ENCODE data around the gene RRP12. TPM values are rescaled to one million over a fixed set of nuclear protein-coding genes. Genes with fewer than 3 reads are reported as not detected.

Gene RRP12
- total and polyA plus RNA-seq, 9 of the 15 experiments (the other 6 are each of a cell fraction or from before 2014, with no cell fraction given) = 4.6 to 68.2 (median 21.8) TPM

DNA sequence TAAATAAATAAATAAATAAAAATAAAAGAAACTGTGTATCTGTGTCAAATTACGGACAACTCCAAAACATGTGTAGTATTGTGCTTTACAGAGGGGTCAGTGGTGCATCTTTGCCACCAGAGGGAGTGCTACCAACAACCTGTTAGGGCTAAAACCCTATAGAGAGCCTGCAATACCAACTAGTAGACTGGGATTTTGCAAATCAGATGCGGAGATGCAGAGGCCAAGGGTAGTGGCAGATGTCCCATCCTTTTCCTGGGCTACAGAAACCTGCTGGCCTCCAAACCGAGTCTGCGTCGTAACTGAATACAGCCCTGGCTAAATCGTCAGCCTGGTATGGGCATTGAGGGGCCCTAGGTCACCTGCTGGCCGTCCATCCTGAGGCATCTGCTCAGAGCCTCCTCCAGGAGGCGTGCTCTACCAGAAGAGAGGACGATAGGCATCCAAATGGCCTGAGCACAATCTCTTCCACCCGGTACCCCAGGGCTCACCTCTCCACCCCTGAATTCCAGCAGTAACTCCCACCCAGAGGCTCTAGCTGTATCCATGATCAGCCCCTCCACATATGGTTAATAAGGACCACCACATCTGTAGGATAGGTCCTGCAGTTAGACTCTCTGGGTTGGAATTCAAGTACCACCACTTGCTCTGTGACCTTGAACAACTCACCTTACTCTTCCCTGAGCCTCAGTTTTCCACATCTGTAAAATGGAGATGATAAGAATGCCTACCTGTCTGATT, 6.2 kb upstream of the RRP12 start (continued):
- no peak for TF ChIP-seq LARP7 (IDR thresholded peaks at IDR 0.05)
- TF ChIP-seq SMAD4 (CRISPR knock-in tag; conservative IDR thresholded peaks at IDR 0.05) = 0 out of 2 replicates have a peak, but pooled peaks have one; percentile 7
- peak; percentile 91 for TF ChIP-seq CTBP1 (IDR thresholded peaks at IDR 0.05; ENCODE audit: borderline replicate concordance)
- no peak; a peak in 1 of 4 replicates for TF ChIP-seq MAZ (CRISPR knock-in tag; conservative IDR thresholded peaks at IDR 0.05 in 1 of 2, IDR thresholded peaks at IDR 0.05 in 1 of 2)
- TF ChIP-seq LCOR (CRISPR knock-in tag; IDR thresholded peaks at IDR 0.05) = 0 out of 2 replicates have a peak, but pooled peaks have one; percentile 45
- no peak for TF ChIP-seq HMGN3 (IDR thresholded peaks at IDR 0.05; ENCODE audit: borderline replicate concordance, extremely low read depth, insufficient read length, low read depth, low read length)
- TF ChIP-seq HDAC3 (IDR thresholded peaks at IDR 0.05; ENCODE audit: borderline replicate concordance, partially characterized antibody) = no peak
- peak in 1 of 2 experiments; percentile 49; a peak in 1 of 4 replicates for TF ChIP-seq NRF1 (conservative IDR thresholded peaks at IDR 0.05 in 1 of 2, IDR thresholded peaks at IDR 0.05 in 1 of 2)
- TF ChIP-seq, protein P1, sequence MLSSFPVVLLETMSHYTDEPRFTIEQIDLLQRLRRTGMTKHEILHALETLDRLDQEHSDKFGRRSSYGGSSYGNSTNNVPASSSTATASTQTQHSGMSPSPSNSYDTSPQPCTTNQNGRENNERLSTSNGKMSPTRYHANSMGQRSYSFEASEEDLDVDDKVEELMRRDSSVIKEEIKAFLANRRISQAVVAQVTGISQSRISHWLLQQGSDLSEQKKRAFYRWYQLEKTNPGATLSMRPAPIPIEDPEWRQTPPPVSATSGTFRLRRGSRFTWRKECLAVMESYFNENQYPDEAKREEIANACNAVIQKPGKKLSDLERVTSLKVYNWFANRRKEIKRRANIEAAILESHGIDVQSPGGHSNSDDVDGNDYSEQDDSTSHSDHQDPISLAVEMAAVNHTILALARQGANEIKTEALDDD (IDR thresholded peaks at IDR 0.05) = peak; percentile 83
- no peak for TF ChIP-seq SAFB2 (IDR thresholded peaks at IDR 0.05; ENCODE audit: borderline replicate concordance, low read depth, low read length, severe bottlenecking)
- TF ChIP-seq, protein P2, sequence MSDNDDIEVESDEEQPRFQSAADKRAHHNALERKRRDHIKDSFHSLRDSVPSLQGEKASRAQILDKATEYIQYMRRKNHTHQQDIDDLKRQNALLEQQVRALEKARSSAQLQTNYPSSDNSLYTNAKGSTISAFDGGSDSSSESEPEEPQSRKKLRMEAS (CRISPR knock-in tag; IDR thresholded peaks at IDR 0.05) = 0 out of 2 replicates have a peak, but pooled peaks have one; percentile 15
- TF ChIP-seq, protein P3, sequence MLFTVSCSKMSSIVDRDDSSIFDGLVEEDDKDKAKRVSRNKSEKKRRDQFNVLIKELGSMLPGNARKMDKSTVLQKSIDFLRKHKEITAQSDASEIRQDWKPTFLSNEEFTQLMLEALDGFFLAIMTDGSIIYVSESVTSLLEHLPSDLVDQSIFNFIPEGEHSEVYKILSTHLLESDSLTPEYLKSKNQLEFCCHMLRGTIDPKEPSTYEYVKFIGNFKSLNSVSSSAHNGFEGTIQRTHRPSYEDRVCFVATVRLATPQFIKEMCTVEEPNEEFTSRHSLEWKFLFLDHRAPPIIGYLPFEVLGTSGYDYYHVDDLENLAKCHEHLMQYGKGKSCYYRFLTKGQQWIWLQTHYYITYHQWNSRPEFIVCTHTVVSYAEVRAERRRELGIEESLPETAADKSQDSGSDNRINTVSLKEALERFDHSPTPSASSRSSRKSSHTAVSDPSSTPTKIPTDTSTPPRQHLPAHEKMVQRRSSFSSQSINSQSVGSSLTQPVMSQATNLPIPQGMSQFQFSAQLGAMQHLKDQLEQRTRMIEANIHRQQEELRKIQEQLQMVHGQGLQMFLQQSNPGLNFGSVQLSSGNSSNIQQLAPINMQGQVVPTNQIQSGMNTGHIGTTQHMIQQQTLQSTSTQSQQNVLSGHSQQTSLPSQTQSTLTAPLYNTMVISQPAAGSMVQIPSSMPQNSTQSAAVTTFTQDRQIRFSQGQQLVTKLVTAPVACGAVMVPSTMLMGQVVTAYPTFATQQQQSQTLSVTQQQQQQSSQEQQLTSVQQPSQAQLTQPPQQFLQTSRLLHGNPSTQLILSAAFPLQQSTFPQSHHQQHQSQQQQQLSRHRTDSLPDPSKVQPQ (CRISPR knock-in tag; IDR thresholded peaks at IDR 0.05; ENCODE audit: borderline replicate concordance) = no peak
- TF ChIP-seq, protein P4, sequence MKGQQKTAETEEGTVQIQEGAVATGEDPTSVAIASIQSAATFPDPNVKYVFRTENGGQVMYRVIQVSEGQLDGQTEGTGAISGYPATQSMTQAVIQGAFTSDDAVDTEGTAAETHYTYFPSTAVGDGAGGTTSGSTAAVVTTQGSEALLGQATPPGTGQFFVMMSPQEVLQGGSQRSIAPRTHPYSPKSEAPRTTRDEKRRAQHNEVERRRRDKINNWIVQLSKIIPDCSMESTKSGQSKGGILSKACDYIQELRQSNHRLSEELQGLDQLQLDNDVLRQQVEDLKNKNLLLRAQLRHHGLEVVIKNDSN (CRISPR knock-in tag; IDR thresholded peaks at IDR 0.05) = peak; percentile 54; the same call in 1 of the 2 replicates
- no peak for TF ChIP-seq BRD9 (IDR thresholded peaks at IDR 0.05; ENCODE audit: low read depth, partially characterized antibody)
- TF ChIP-seq HDGF (IDR thresholded peaks at IDR 0.05) = peak; percentile 59; the same call in 1 of the 2 replicates
- peak; percentile 44; the same call in 1 of the 2 replicates for TF ChIP-seq TARDBP (IDR thresholded peaks at IDR 0.05)
- TF ChIP-seq SOX6 (IDR thresholded peaks at IDR 0.05) = peak; percentile 47
- peak; percentile 38; the same call in 1 of the 2 replicates for TF ChIP-seq TOE1 (IDR thresholded peaks at IDR 0.05; ENCODE audit: borderline replicate concordance)
- TF ChIP-seq TOE1 (CRISPR knock-in tag; IDR thresholded peaks at IDR 0.05; ENCODE audit: borderline replicate concordance, low read depth) = no peak
- TF ChIP-seq, protein P5, sequence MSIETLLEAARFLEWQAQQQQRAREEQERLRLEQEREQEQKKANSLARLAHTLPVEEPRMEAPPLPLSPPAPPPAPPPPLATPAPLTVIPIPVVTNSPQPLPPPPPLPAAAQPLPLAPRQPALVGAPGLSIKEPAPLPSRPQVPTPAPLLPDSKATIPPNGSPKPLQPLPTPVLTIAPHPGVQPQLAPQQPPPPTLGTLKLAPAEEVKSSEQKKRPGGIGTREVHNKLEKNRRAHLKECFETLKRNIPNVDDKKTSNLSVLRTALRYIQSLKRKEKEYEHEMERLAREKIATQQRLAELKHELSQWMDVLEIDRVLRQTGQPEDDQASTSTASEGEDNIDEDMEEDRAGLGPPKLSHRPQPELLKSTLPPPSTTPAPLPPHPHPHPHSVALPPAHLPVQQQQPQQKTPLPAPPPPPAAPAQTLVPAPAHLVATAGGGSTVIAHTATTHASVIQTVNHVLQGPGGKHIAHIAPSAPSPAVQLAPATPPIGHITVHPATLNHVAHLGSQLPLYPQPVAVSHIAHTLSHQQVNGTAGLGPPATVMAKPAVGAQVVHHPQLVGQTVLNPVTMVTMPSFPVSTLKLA (conservative IDR thresholded peaks at IDR 0.05) = peak in 1 of 2 experiments; percentile 36; a peak in 1 of 4 replicates
- peak; percentile 5 for TF ChIP-seq MEIS2 (IDR thresholded peaks at IDR 0.05; ENCODE audit: partially characterized antibody)

All from K562 (cell line).